GM19397 (cell line): ENCODE measurements around the gene HAVCR2.
A peak's percentile ranks its signal among the peaks of the same experiment; 100 is the strongest.
"Not testable (repeated sequence)": the region's sequence is repeated elsewhere in the genome, so short reads cannot be mapped to it uniquely, and the experiment has no call there.

Experiments used
- ATAC-seq: cut with Tn5 transposase; IDR thresholded peaks from one replicate; pipeline ENCODE4 v1.9.1; 2021; ENCODE audit warnings: mild to moderate bottlenecking, moderate library complexity; ENCODE audit not compliant: unreplicated experiment

The HAVCR2 gene

DNA sequence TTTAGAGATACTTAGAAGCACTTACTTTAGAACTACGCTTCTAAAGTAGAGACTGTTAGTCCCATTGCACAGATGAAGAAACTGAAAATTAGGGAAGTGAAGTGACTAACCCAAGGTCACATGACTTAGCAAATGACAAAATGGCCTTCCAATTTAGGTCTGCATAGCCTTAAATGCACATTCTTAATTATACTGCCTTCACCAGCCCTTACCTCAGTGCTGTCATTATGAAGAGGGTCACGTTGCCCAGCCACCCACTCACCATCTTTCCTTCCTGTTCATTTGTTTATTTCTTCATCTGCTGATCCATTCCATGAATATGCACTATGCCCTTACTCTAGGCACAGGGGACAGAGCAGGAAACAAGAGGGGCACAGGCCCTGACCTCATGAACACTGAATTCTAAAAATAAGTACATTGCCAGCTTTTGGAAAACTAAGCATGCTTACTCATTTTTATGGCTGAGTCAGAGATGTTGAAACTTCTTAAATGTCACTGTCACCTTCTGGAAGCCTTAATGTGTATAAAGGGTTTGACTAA, 8.6 kb downstream of the HAVCR2 start:
- ATAC-seq: no peak

DNA sequence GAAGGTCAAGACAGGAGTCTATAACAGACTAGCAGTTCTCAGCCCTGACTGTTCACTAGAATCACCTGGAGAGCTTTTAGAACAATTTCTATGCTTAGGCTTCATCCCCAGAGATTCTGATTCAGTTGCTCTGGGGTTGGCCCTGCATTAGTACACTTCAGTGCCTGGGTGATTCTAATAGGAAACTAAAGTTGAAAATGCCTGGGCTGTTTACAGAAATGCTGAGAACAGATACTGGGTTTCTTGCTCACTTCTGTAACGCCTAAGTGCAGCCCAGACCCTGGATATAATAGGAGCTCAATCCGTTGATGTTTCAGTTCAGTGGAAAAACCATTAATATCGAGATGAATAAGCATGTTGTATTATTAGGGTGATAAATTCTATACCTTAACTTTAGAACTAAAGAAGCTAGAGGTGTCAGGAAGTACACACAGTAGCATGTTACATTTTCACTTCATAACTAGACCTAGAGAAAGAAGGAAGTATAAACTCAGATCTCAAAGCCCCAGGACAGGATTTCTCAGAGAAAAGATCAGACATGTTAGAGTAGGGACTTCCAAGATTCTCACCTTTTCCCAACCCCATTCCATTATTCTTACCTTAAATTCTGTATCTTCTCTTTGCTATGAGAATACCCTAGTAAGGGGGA, 20.4 kb downstream of the HAVCR2 start:
- no peak for ATAC-seq

DNA sequence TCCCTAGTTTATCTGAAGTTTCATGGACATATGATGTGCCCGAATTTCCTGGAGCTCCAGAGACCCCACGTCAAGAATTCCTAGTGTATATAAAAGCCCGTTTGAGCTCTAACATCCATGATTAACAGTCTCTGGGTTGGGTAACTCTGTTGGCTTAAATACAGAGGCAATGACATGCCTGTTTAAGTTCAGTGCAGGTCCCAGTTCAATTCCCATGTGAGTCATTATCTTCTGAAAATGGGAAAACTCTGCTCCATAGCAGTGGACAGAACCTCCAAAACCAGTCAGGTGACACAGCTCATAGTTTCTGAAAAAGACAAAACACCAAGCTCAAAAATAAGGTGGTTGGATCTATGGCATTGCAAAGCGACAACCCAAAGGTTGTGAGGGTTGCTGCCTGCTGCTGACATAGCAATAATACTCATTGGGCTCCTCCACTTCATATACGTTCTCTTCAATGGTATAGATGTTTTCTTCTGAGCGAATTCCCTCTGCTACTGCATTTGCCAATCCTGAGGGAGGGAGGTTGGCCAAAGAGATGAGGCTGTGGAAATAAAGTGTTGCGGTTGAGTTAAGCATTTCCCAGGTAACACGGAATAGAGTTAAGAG, 22.0 kb downstream of the HAVCR2 start:
- no peak for ATAC-seq

GRCh38 chr5:157085930-157086329, 22.9 kb downstream of the HAVCR2 start:
- no peak for ATAC-seq

GRCh38 chr5:157080286-157080685, 28.6 kb downstream of the HAVCR2 start:
- no peak for ATAC-seq

- ATAC-seq: no peak
Observed at GRCh38 chr5:157076558-157076957, 32.3 kb downstream of the HAVCR2 start.

- no peak for ATAC-seq
Observed at GRCh38 chr5:157072508-157072907, 36.3 kb downstream of the HAVCR2 start.

DNA sequence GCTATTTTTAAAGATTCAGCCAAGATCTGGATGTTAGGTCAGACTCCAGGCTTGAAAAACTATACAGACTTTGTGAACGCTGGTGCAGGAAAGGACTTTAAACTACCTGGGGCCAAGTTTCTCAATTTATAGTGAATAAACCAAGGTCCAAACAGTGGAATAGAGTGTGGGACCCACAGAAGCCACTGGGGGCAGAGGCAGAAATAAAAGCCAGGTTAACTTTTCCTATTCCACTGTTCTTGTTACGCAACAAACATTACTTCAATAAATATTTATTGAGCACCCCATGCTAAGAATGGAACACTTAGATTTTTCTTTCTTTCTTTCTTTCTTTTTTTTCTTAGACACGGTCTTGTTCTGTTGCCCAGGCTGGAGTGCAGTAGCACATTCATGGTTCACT, 38.9 kb downstream of the HAVCR2 start:
- ATAC-seq: no peak

DNA sequence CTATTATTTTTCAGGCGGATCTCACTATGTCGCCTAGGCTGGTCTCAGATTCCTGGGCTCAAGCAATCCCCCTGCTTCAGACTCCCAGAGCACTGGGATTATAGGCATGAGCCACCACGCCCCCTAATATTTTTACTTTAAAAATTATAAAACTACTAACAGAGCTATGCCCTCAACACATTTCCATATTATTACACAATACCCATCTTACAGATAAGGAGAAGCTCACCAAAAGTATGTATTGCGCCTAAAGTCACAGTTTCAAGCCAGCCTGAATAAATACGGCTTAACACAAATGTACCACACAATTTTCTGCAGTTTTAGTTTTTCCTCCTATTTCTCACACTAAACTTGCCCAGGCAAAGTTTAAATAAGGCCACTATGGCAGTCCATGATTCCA, 40.1 kb downstream of the HAVCR2 start:
- no peak for ATAC-seq

GRCh38 chr5:157068339-157068738, 40.5 kb downstream of the HAVCR2 start:
- ATAC-seq: no peak

GRCh38 chr5:157067005-157067404, 41.8 kb downstream of the HAVCR2 start:
- ATAC-seq: no peak

DNA sequence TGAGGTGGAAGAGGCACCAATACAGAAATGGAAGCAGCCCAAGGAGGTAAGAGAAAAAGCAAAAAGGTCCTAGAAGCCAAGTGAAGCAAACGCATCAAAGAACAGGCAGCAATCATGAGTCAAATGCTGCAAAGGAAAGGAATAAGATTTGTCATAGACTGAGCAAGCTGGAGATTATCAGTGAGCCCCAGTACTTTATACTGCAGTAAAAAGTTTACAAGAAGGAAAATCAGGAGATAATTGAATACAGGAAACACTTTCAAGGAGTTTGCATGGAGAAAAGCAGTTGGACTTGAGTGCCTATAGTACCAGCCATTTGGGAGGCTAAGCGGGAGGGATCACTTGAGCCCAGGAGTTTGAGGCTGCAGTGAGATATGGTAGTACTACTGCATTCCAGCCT, 42.8 kb downstream of the HAVCR2 start:
- ATAC-seq: no peak

GRCh38 chr5:157063776-157064430, 44.9 kb downstream of the HAVCR2 start:
- ATAC-seq: no peak

DNA sequence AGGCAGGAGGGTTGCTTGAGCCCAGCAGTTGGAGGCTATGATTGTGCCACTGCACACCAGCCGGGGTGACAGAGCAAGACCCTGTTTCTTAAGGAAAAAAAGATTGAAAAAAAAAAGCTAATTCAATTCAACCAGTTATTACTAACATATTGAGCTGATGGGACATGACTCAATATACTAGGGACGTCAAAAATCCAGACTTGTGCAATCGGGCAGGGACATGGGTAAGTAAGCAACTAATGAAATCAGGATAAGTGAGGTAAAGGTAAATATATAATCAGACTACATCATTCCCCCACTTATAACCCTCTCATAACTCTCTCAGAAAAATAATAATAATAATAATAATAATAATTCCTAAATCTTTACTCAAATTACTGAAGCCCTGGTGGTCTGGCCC, 49.0 kb downstream of the HAVCR2 start:
- no peak for ATAC-seq

- peak; percentile 50 for ATAC-seq
Observed at GRCh38 chr5:157059093-157059539, 49.7 kb downstream of the HAVCR2 start, which contains the start of gene HAVCR1. HAVCR1 (minus strand) TSS chr5:157059116; CDS start chr5:157057943, 1,173 bp downstream.

- ATAC-seq: no peak
Observed at GRCh38 chr5:157057459-157058370, 51.1 kb downstream of the HAVCR2 start.

- ATAC-seq: not testable (repeated sequence)
Observed at GRCh38 chr5:157056848-157057247, 52.0 kb downstream of the HAVCR2 start.

DNA sequence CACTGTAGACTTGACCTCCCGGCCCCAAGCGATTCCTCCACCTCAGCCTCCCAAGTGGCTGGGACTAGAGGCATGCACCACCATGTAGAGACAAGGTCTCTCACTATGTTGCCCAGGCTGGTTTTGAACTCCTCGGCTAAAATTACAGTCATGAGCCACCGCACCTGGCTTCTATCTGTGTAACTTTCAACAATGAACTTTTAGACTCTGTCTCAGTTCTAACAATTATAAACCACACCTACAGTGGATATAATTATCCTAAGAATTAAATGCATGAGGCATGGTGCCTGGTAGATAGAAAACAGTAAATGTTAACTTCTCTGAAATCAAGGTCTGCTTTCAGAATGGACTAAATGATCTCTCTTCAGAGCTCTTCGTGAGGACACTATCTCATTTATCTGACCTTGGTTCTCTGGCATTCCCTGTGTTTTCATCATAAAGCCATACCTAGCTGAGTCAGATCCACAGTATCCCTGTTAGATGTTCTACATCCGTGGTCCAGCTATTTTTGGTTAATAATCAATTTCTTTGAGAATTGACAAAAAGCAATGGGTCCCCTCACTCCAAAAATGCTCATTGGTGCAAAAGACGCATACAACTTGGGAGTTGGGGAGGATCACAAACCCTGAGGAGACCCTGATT, 57.1 kb downstream of the HAVCR2 start:
- no peak for ATAC-seq

DNA sequence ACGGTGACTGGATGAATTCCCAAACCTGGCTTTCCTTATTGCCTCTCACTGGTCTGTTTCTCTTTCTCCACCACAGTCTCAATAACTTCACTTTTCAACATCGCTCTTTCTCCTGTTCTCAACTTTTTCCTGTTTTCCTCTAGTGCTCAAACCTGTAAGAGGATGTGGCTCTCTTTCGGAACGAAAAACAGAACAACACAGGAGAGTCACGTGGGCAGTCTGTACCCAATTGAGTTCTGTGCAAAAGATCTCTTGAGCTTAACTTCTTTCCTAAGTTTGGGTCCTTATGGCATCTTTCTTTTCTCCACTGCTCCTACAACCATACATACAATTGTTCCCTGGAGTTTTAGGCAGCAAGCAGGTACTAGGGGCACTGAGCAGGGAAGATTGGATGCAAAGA, 58.8 kb downstream of the HAVCR2 start:
- no peak for ATAC-seq

DNA sequence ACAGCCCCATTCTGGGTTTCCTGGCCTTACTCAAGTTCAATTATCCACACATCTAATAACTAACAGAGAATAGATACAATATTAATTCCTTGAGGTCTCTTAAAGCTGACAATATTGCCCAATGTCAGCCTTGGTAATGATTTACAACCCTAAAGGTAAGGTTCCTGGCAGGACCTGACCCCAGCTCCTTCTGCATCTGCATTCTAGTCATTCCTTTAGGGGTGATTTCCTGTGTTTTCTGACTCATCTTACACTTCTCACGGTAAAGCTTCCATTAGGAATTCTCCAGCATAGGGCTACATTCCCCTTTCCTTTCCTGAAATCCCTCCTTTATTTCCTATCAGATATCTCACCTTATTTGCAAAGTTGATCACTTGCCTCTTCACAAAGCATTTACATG, 59.2 kb downstream of the HAVCR2 start:
- ATAC-seq: no peak
